Adrenal gland (tissue), 5 donors: Measurements from ENCODE around the gene YTHDC2.

Experiments
- CTCF ChIP-seq, 6 experiments: fragments of 450-650 bp in 4 of 6; fragments of 200-600 bp in 2 of 6; sonication (generic) in 1 of 6; IDR thresholded peaks; 1 replicate in 5 of 6; 2 replicates in 1 of 6; pipeline versions ENCODE4 v1.5.1 to v1.8.0; 2016 to 2021; ENCODE audit warnings: antibody characterized with exemption in 6 of 6, mild to moderate bottlenecking in 2 of 6, moderate library complexity in 1 of 6
- POLR2A ChIP-seq, 2 donors: fragments of 450-650 bp; IDR thresholded peaks; one replicate each; pipeline ENCODE4 v1.6.1; 2017; ENCODE audit warnings: antibody characterized with exemption in 2 of 2, mild to moderate bottlenecking in 2 of 2, moderate library complexity in 1 of 2
- donor health status: DM: no; HTN: no; CAD: no.

- no peak for TF ChIP-seq POLR2A (IDR thresholded peaks at IDR 0.05)
- TF ChIP-seq CTCF (IDR thresholded peaks at IDR 0.05), result no peak
Observed at GRCh38 chr5:113581388-113581787, 67.9 kb downstream of the YTHDC2 start.
